ENCODE measurements around the gene NMNAT2. TPM values are rescaled to one million over a fixed set of nuclear protein-coding genes. Genes with fewer than 3 reads are reported as not detected.

Gene NMNAT2
- total and polyA plus RNA-seq, 2 of the 8 experiments (the other 6 are each of a cell fraction or from before 2014, with no cell fraction given): 6.5 to 20.9 TPM

- DNase-seq (ENCODE audit: low read depth in 1 of 2, low spot score in 2 of 2) (no peak), FAIRE-seq (peak; percentile 45)
- Histone ChIP-seq H3K23ac (ENCODE audit: insufficient read length) (no peak overlapping the region), H3K18ac (ENCODE audit: extremely low read depth, low read length) (peak overlapping the region; percentile 72), H3K9ac (replicated peaks in 1 of 4; ENCODE audit: extremely low read depth in 1 of 4, low read depth in 3 of 4, low read length in 3 of 4) (no peak overlapping the region), H3K36me3 (ENCODE audit: control insufficient read depth in 2 of 4, insufficient read depth in 4 of 4, low read length in 3 of 4) (no peaks in the 10 kb centered on the region), H2AK5ac (ENCODE audit: low read depth, low read length) (no peak overlapping the region), H3K4me3 (ENCODE audit: extremely low read depth in 1 of 4, insufficient read depth in 2 of 4, low read depth in 3 of 4, low read length in 4 of 4) (peak overlapping the region in 1 of 4 experiments; percentile 32; a peak in 2 of 8 replicates), H3K79me1 (ENCODE audit: low read depth, low read length) (no peaks in the 10 kb centered on the region; the same call in 1 of the 2 replicates), H4K20me1 (replicated peaks in 1 of 2; ENCODE audit: control insufficient read depth in 1 of 2, insufficient read depth in 2 of 2, low read length in 2 of 2) (no peaks in the 10 kb centered on the region), H4K91ac (replicated peaks; ENCODE audit: insufficient read length, low read length) (peak overlapping the region; percentile 52), H3K14ac (ENCODE audit: insufficient read length) (no peak overlapping the region), H2BK15ac (ENCODE audit: low read length) (no peak overlapping the region), H3K27me3 (replicated peaks in 1 of 4; ENCODE audit: control insufficient read depth in 3 of 4, extremely low read depth in 1 of 4, insufficient read depth in 3 of 4, low read length in 3 of 4) (no peaks in the 10 kb centered on the region), H3K56ac (replicated peaks; ENCODE audit: insufficient read length, low read depth, low read length) (peak overlapping the region; percentile 44), H3K27ac (ENCODE audit: low read depth, low read length) (peak overlapping the region; percentile 50; the same call in 1 of the 2 replicates), H2BK120ac (replicated peaks; ENCODE audit: low read depth, low read length) (peak overlapping the region; percentile 94), H2AFZ (ENCODE audit: low read length) (no peak overlapping the region), H3K4me1 (replicated peaks in 1 of 4; ENCODE audit: control insufficient read depth in 3 of 4, insufficient read depth in 4 of 4, low read length in 3 of 4) (peaks cover 3 to 26% (median 24%) of the 10 kb centered on the region in 4 experiments), H3K79me2 (ENCODE audit: control insufficient read depth in 1 of 2, insufficient read depth in 2 of 2, low read length in 2 of 2) (0 out of 4 replicates have a peak, but pooled peaks cover 0 to 4% of the 10 kb centered on the region in 2 experiments), H3K4me2 (ENCODE audit: insufficient read depth in 1 of 2, low read depth in 2 of 2, low read length in 2 of 2) (peak overlapping the region; percentile 35 to 51), H2BK20ac (ENCODE audit: low read length) (peak overlapping the region; percentile 1; the same call in 1 of the 2 replicates), H3K4ac (replicated peaks; ENCODE audit: insufficient read length, low read depth, low read length) (peak overlapping the region; percentile 65), H3K9me3 (ENCODE audit: insufficient read depth in 2 of 2, low read depth in 1 of 2, low read length in 1 of 2) (no peaks in the 10 kb centered on the region), H4K5ac (ENCODE audit: insufficient read length, low read depth, low read length) (peak overlapping the region; percentile 87), H4K8ac (ENCODE audit: extremely low read depth, insufficient read depth, low read length) (no peak overlapping the region; the same call in 1 of the 2 replicates), H2BK5ac (ENCODE audit: low read depth, low read length) (peak overlapping the region; percentile 89; the same call in 1 of the 2 replicates), H3K23me2 (ENCODE audit: low read depth, low read length) (no peaks in the 10 kb centered on the region), H2BK12ac (ENCODE audit: low read depth, low read length) (no peak overlapping the region)
- 13% methylated on average over 3 of the region's 3 CpGs; no CpG with 5 or more reads in 1 of the 2 experiments for WGBS, 2 experiments (ENCODE audit: extremely low coverage in 1 of 2, insufficient coverage in 1 of 2, insufficient read length in 1 of 2, insufficient replicate concordance in 2 of 2, low coverage in 1 of 2, low lambda C conversion rate in 2 of 2, missing lambda C conversion rate in 1 of 2)
- ChIA-PET CTCF (ENCODE audit: partially characterized antibody) (interaction anchor here (0.6 to 1.8 kb wide), 4 partner anchors 20 to 97 kb away, joined by 3 to 6 read pairs (median 4); no protein-coding TSS in a partner anchor), POLR2A (ENCODE audit: partially characterized antibody) (interaction anchor here (0.7 to 3.8 kb wide), 6 partner anchors 13 to 283 kb away, joined by 3 to 17 read pairs (median 4); partner anchors contain the start of gene NMNAT2)
- TF ChIP-seq PHF8 (conservative IDR thresholded peaks at IDR 0.05; ENCODE audit: low read depth, low read length) (no peak), BCL11A (IDR thresholded peaks at IDR 0.05; ENCODE audit: low read depth in 2 of 2, low read length in 2 of 2) (peak in 1 of 2 experiments; percentile 27), JUN (IDR thresholded peaks at IDR 0.05; ENCODE audit: low read depth, low read length) (0 out of 2 replicates have a peak, but pooled peaks have one; percentile 9), TCF12 (IDR thresholded peaks at IDR 0.05; ENCODE audit: low read depth, low read length) (0 out of 2 replicates have a peak, but pooled peaks have one; percentile 19), HDAC2 (IDR thresholded peaks at IDR 0.05; ENCODE audit: borderline replicate concordance in 1 of 2, low read depth in 2 of 2, low read length in 2 of 2) (peak in 1 of 2 experiments; percentile 18; a peak in 1 of 4 replicates), POU5F1 (IDR thresholded peaks at IDR 0.05; ENCODE audit: low read depth, low read length) (peak; percentile 100)
Measured at GRCh38 chr1:183403498-183403897, 14.7 kb downstream of the NMNAT2 start.
